ENCODE measurements around the gene SQOR. TPM values are rescaled to one million over a fixed set of nuclear protein-coding genes. Genes with fewer than 3 reads are reported as not detected.

Gene SQOR
- total and polyA plus RNA-seq, 5 donors from 2014 or later, result 47.3 to 160 (median 112) TPM

GRCh38 chr15:45650889-45651525, 16.2 kb downstream of the SQOR start:
- Histone ChIP-seq H3K27ac (ENCODE audit: insufficient read depth, low read length, poor library complexity, severe bottlenecking) (no peak overlapping the region), H3K36me3 (ENCODE audit: control insufficient read depth, insufficient read depth, low read length) (peaks cover 2% of the 10 kb centered on the region), H3K4me1 (ENCODE audit: control insufficient read depth, insufficient read depth, low read length, poor library complexity, severe bottlenecking) (peaks cover 12% of the 10 kb centered on the region), H3K27me3 (ENCODE audit: control insufficient read depth, insufficient read depth, low read length) (no peaks in the 10 kb centered on the region), H3K9me3 (ENCODE audit: control insufficient read depth in 2 of 2, low read length in 2 of 2) (no peaks in the 10 kb centered on the region), H3K4me3 (ENCODE audit: low read depth, low read length) (no peak overlapping the region)
- Mint-ChIP-seq H3K4me3 (no peak overlapping the region), H3K9me3 (no peaks in the 10 kb centered on the region), H3K36me3 (peaks cover 26% of the 10 kb centered on the region), H3K4me1 (peaks cover 26 to 63% (median 41%) of the 10 kb centered on the region in 4 donors), H3K27me3 (no peaks in the 10 kb centered on the region), H3K27ac (no peak overlapping the region)
- no peak for ATAC-seq (ENCODE audit: low read depth in 2 of 2)
- no peak for DNase-seq

GRCh38 chr15:45653702-45654424, 19.0 kb downstream of the SQOR start:
- Histone ChIP-seq H3K36me3 (ENCODE audit: control insufficient read depth, insufficient read depth, low read length) (peaks cover 2% of the 10 kb centered on the region), H3K27ac (ENCODE audit: insufficient read depth, low read length, poor library complexity, severe bottlenecking) (no peak overlapping the region), H3K4me1 (ENCODE audit: control insufficient read depth, insufficient read depth, low read length, poor library complexity, severe bottlenecking) (peaks cover under 1% of the 10 kb centered on the region), H3K9me3 (ENCODE audit: control insufficient read depth in 2 of 2, low read length in 2 of 2) (no peaks in the 10 kb centered on the region), H3K27me3 (ENCODE audit: control insufficient read depth, insufficient read depth, low read length) (no peaks in the 10 kb centered on the region), H3K4me3 (ENCODE audit: low read depth, low read length) (no peak overlapping the region)
- H3K27ac Mint-ChIP-seq, result peak overlapping the region in 2 of 3 donors; percentile 59 to 60
- H3K4me3 Mint-ChIP-seq, result peak overlapping the region in 1 of 4 donors; percentile 23
- no peaks in the 10 kb centered on the region for H3K27me3 Mint-ChIP-seq
- ATAC-seq (ENCODE audit: low read depth in 2 of 2) (no peak), DNase-seq (no peak)
- H3K4me1 Mint-ChIP-seq, result peaks cover 18 to 61% (median 46%) of the 10 kb centered on the region in 4 donors
- H3K9me3 Mint-ChIP-seq, result no peaks in the 10 kb centered on the region
- peaks cover 20% of the 10 kb centered on the region for H3K36me3 Mint-ChIP-seq

DNA sequence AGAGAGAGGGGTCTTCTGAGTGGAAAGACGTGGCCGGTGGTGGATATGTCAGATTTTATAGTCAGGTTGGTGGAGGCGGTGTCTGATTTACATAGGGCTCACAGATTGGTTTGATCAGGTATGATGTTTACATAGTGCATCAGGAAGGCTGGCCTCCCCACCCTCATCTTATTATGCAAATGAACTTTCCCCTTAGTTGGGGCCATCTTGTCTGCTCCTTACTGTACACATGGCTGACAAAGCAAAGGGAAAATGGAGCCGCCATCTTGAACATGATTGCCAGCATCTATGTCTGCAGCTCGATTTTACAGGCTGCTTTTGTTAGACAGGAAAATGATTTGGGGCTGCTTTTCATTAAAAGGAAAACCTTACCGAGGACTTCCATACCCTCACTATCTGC, 19.9 kb downstream of the SQOR start:
- no peak overlapping the region for H3K4me3 Mint-ChIP-seq
- H3K36me3 Mint-ChIP-seq, result peaks cover 26% of the 10 kb centered on the region
- Histone ChIP-seq H3K27ac (ENCODE audit: insufficient read depth, low read length, poor library complexity, severe bottlenecking) (no peak overlapping the region), H3K27me3 (ENCODE audit: control insufficient read depth, insufficient read depth, low read length) (no peaks in the 10 kb centered on the region), H3K9me3 (ENCODE audit: control insufficient read depth in 2 of 2, low read length in 2 of 2) (no peaks in the 10 kb centered on the region), H3K4me3 (ENCODE audit: low read depth, low read length) (no peak overlapping the region), H3K36me3 (ENCODE audit: control insufficient read depth, insufficient read depth, low read length) (peaks cover 9% of the 10 kb centered on the region), H3K4me1 (ENCODE audit: control insufficient read depth, insufficient read depth, low read length, poor library complexity, severe bottlenecking) (no peaks in the 10 kb centered on the region)
- H3K9me3 Mint-ChIP-seq, result no peaks in the 10 kb centered on the region
- ATAC-seq (ENCODE audit: low read depth in 2 of 2), result no peak
- no peaks in the 10 kb centered on the region for H3K27me3 Mint-ChIP-seq
- peak overlapping the region in 1 of 3 donors; percentile 60 for H3K27ac Mint-ChIP-seq
- H3K4me1 Mint-ChIP-seq, result peaks cover 15 to 62% (median 46%) of the 10 kb centered on the region in 4 donors
- no peak for DNase-seq

- peak overlapping the region in 2 of 3 donors; percentile 81 to 92 for H3K27ac Mint-ChIP-seq
- peaks cover 15 to 62% (median 46%) of the 10 kb centered on the region in 4 donors for H3K4me1 Mint-ChIP-seq
- no peaks in the 10 kb centered on the region for H3K9me3 ChIP-seq (ENCODE audit: control insufficient read depth in 2 of 2, low read length in 2 of 2)
- H3K4me3 Mint-ChIP-seq, result no peak overlapping the region
- H3K4me3 ChIP-seq (ENCODE audit: low read depth, low read length), result no peak overlapping the region
- no peaks in the 10 kb centered on the region for H3K27me3 Mint-ChIP-seq
- H3K27ac ChIP-seq (ENCODE audit: insufficient read depth, low read length, poor library complexity, severe bottlenecking), result no peak overlapping the region
- peaks cover 25% of the 10 kb centered on the region for H3K36me3 ChIP-seq (ENCODE audit: control insufficient read depth, insufficient read depth, low read length)
- no peaks in the 10 kb centered on the region for H3K27me3 ChIP-seq (ENCODE audit: control insufficient read depth, insufficient read depth, low read length)
- DNase-seq (no peak), ATAC-seq (ENCODE audit: low read depth in 2 of 2) (no peak)
- no peaks in the 10 kb centered on the region for H3K4me1 ChIP-seq (ENCODE audit: control insufficient read depth, insufficient read depth, low read length, poor library complexity, severe bottlenecking)
- no peaks in the 10 kb centered on the region for H3K9me3 Mint-ChIP-seq
- H3K36me3 Mint-ChIP-seq, result peaks cover 34% of the 10 kb centered on the region
Observed at GRCh38 chr15:45657254-45657653, 22.4 kb downstream of the SQOR start.

DNA sequence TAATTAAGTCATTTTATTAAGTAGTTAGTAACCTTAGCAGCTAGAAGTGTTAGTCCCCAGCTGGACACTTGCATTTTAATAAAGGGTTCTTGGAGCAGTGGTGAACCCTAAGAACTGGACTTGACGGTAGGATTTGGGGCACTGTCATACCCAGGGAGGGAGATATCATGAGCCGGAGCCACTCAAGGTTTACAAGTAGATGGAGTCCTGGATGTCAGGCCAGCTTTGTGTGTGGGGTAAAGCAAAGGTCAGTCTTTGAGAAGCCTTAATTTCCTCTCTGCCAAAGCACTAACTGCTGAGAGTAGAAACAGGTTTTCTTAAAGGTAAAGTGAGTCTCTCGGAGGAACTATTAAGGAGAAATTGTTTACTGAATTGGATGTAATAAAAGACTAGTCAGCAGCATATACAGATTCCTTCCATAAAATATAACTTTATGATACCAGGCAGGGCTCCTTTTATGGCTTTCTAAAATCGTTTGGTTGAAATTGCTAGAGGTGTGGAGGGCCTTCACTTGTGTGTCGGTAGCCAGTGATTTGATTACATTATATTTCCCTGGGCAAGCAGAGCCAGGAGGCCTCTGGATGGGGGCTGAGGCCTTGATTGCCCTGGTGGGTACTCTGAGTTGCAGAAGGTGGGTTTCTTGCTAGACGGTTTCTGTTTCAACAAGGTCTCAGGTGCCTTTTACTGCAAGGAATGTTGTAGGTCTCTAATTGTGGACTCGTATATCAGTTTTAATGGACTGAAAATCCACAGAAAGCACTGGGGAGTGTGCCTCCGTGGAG, 23.1 kb downstream of the SQOR start:
- no peak overlapping the region for H3K27ac ChIP-seq (ENCODE audit: insufficient read depth, low read length, poor library complexity, severe bottlenecking)
- no peak overlapping the region for H3K4me3 Mint-ChIP-seq
- peaks cover 35% of the 10 kb centered on the region for H3K36me3 Mint-ChIP-seq
- H3K27me3 ChIP-seq (ENCODE audit: control insufficient read depth, insufficient read depth, low read length), result no peaks in the 10 kb centered on the region
- no peak overlapping the region for H3K4me3 ChIP-seq (ENCODE audit: low read depth, low read length)
- ATAC-seq (ENCODE audit: low read depth in 2 of 2) (no peak), DNase-seq (no peak)
- H3K9me3 ChIP-seq (ENCODE audit: control insufficient read depth in 2 of 2, low read length in 2 of 2), result no peaks in the 10 kb centered on the region
- peak overlapping the region; percentile 26 to 81 (median 72) for H3K27ac Mint-ChIP-seq
- no peaks in the 10 kb centered on the region for H3K4me1 ChIP-seq (ENCODE audit: control insufficient read depth, insufficient read depth, low read length, poor library complexity, severe bottlenecking)
- peaks cover 15 to 59% (median 43%) of the 10 kb centered on the region in 4 donors for H3K4me1 Mint-ChIP-seq
- no peaks in the 10 kb centered on the region for H3K27me3 Mint-ChIP-seq
- peaks cover 32% of the 10 kb centered on the region for H3K36me3 ChIP-seq (ENCODE audit: control insufficient read depth, insufficient read depth, low read length)
- H3K9me3 Mint-ChIP-seq, result no peaks in the 10 kb centered on the region

- Mint-ChIP-seq H3K27me3 (no peaks in the 10 kb centered on the region), H3K9me3 (no peaks in the 10 kb centered on the region), H3K36me3 (peaks cover 50% of the 10 kb centered on the region), H3K4me1 (peaks cover 4 to 41% (median 29%) of the 10 kb centered on the region in 4 donors), H3K27ac (peak overlapping the region in 2 of 3 donors; percentile 31 to 79), H3K4me3 (no peak overlapping the region)
- Histone ChIP-seq H3K27ac (ENCODE audit: insufficient read depth, low read length, poor library complexity, severe bottlenecking) (no peak overlapping the region), H3K27me3 (ENCODE audit: control insufficient read depth, insufficient read depth, low read length) (no peaks in the 10 kb centered on the region), H3K9me3 (ENCODE audit: control insufficient read depth in 2 of 2, low read length in 2 of 2) (no peaks in the 10 kb centered on the region), H3K4me1 (ENCODE audit: control insufficient read depth, insufficient read depth, low read length, poor library complexity, severe bottlenecking) (no peaks in the 10 kb centered on the region), H3K4me3 (ENCODE audit: low read depth, low read length) (no peak overlapping the region), H3K36me3 (ENCODE audit: control insufficient read depth, insufficient read depth, low read length) (peaks cover 54% of the 10 kb centered on the region)
- ATAC-seq (ENCODE audit: low read depth in 2 of 2) (no peak), DNase-seq (no peak)
Observed at GRCh38 chr15:45660231-45660979, 25.6 kb downstream of the SQOR start.

- Histone ChIP-seq H3K4me1 (ENCODE audit: control insufficient read depth, insufficient read depth, low read length, poor library complexity, severe bottlenecking) (no peaks in the 10 kb centered on the region), H3K9me3 (ENCODE audit: control insufficient read depth in 2 of 2, low read length in 2 of 2) (no peaks in the 10 kb centered on the region), H3K27ac (ENCODE audit: insufficient read depth, low read length, poor library complexity, severe bottlenecking) (no peak overlapping the region), H3K36me3 (ENCODE audit: control insufficient read depth, insufficient read depth, low read length) (peaks cover 56% of the 10 kb centered on the region), H3K4me3 (ENCODE audit: low read depth, low read length) (no peak overlapping the region), H3K27me3 (ENCODE audit: control insufficient read depth, insufficient read depth, low read length) (no peaks in the 10 kb centered on the region)
- no peak overlapping the region for H3K4me3 Mint-ChIP-seq
- H3K4me1 Mint-ChIP-seq, result peaks cover 0 to 28% (median 27%) of the 10 kb centered on the region in 4 donors
- DNase-seq, result no peak
- no peak for ATAC-seq (ENCODE audit: low read depth in 2 of 2)
- H3K9me3 Mint-ChIP-seq, result peaks cover 0 to 2% (median 0%) of the 10 kb centered on the region in 7 donors
- H3K36me3 Mint-ChIP-seq, result peaks cover 55% of the 10 kb centered on the region
- no peaks in the 10 kb centered on the region for H3K27me3 Mint-ChIP-seq
- no peak overlapping the region for H3K27ac Mint-ChIP-seq
Observed at GRCh38 chr15:45662375-45662774, 27.5 kb downstream of the SQOR start.

Measured in CD4-positive, CD25-positive, alpha-beta regulatory T cell (primary cell).